Esophagus squamous epithelium (tissue), 4 donors: ENCODE data around the gene PHTF2.

Experiments used
- POLR2A ChIP-seq, 4 donors: fragments of 450-650 bp; IDR thresholded peaks; one replicate each; pipeline ENCODE4 v1.6.1; 2017; ENCODE audit warnings: antibody characterized with exemption in 4 of 4, mild to moderate bottlenecking in 4 of 4, moderate library complexity in 3 of 4
- TF ChIP-seq, protein P1 (sequence below), 6 experiments: fragments of 450-650 bp in 4 of 6; fragments of 200-600 bp in 2 of 6; sonication (generic) in 2 of 6; IDR thresholded peaks; one replicate each; pipeline ENCODE4 v1.5.1; 2016 to 2019; ENCODE audit warnings: antibody characterized with exemption in 6 of 6, mild to moderate bottlenecking in 4 of 6, moderate library complexity in 4 of 6

- TF ChIP-seq POLR2A (IDR thresholded peaks at IDR 0.05) = no peak
- TF ChIP-seq, protein P1, sequence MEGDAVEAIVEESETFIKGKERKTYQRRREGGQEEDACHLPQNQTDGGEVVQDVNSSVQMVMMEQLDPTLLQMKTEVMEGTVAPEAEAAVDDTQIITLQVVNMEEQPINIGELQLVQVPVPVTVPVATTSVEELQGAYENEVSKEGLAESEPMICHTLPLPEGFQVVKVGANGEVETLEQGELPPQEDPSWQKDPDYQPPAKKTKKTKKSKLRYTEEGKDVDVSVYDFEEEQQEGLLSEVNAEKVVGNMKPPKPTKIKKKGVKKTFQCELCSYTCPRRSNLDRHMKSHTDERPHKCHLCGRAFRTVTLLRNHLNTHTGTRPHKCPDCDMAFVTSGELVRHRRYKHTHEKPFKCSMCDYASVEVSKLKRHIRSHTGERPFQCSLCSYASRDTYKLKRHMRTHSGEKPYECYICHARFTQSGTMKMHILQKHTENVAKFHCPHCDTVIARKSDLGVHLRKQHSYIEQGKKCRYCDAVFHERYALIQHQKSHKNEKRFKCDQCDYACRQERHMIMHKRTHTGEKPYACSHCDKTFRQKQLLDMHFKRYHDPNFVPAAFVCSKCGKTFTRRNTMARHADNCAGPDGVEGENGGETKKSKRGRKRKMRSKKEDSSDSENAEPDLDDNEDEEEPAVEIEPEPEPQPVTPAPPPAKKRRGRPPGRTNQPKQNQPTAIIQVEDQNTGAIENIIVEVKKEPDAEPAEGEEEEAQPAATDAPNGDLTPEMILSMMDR (IDR thresholded peaks at IDR 0.05) = no peak
Observed at GRCh38 chr7:77918676-77919075, 120.1 kb downstream of the PHTF2 start.
